Omental fat pad (tissue), 4 donors: Measurements from ENCODE around the gene ITPRIPL1. TPM values are rescaled to one million over a fixed set of nuclear protein-coding genes. Genes with fewer than 3 reads are reported as not detected.

Source experiments
- ATAC-seq: fragments of 150-250 bp; one replicate; pipeline ENCODE4 v1.9.1; 2016; ENCODE audit warnings: mild to moderate bottlenecking, moderate library complexity; ENCODE audit not compliant: low FRiP score
- DNase-seq: peaks from one replicate; pipeline ENCODE4 v3.0.0-alpha.2; 2019; ENCODE audit warnings: low spot score
- total RNA-seq, 4 donors: library from RNA; depleted of rRNA; stranded (reverse); fragments of >200 nt; gene quantifications; one replicate each; pipeline ENCODE4 v1.1.0, GENCODE V29; 2016
- TF ChIP-seq, protein P1 (sequence below), 3 donors: fragments of 450-650 bp; IDR thresholded peaks; one replicate each; pipeline ENCODE4 v1.5.1; 2016 to 2017; ENCODE audit warnings: antibody characterized with exemption in 3 of 3, mild to moderate bottlenecking in 3 of 3, moderate library complexity in 2 of 3

ITPRIPL1 gene
- total RNA-seq, 4 donors from 2014 or later: 4.8 to 7.6 (median 6.6) TPM

DNA sequence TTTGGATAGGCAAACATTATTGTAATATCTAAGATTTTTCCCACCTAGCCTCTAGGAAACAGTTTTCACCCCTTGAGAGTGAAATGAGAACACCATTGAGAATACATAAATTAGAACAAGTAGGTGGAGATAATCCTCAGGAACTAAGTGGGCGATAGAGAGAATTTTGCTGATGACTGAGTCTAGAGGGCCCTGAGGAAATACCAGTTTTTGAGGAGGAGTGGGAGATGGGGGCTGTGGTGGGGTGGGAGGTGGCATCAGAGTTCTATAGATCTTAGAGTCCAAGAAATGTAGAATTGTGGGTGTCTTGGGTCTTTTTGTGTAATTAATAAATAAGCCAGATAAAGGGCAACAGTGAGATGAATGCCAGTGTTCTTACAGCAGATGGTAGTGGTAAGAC is 22.3 kb downstream of the ITPRIPL1 start:
- TF ChIP-seq, protein P1, sequence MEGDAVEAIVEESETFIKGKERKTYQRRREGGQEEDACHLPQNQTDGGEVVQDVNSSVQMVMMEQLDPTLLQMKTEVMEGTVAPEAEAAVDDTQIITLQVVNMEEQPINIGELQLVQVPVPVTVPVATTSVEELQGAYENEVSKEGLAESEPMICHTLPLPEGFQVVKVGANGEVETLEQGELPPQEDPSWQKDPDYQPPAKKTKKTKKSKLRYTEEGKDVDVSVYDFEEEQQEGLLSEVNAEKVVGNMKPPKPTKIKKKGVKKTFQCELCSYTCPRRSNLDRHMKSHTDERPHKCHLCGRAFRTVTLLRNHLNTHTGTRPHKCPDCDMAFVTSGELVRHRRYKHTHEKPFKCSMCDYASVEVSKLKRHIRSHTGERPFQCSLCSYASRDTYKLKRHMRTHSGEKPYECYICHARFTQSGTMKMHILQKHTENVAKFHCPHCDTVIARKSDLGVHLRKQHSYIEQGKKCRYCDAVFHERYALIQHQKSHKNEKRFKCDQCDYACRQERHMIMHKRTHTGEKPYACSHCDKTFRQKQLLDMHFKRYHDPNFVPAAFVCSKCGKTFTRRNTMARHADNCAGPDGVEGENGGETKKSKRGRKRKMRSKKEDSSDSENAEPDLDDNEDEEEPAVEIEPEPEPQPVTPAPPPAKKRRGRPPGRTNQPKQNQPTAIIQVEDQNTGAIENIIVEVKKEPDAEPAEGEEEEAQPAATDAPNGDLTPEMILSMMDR (IDR thresholded peaks at IDR 0.05): no peak
- no peak for ATAC-seq
- no peak for DNase-seq

- DNase-seq (no peak), ATAC-seq (no peak)
- TF ChIP-seq, protein P1 (IDR thresholded peaks at IDR 0.05): no peak
Observed at GRCh38 chr2:96353032-96353561, 28.0 kb downstream of the ITPRIPL1 start.

DNA sequence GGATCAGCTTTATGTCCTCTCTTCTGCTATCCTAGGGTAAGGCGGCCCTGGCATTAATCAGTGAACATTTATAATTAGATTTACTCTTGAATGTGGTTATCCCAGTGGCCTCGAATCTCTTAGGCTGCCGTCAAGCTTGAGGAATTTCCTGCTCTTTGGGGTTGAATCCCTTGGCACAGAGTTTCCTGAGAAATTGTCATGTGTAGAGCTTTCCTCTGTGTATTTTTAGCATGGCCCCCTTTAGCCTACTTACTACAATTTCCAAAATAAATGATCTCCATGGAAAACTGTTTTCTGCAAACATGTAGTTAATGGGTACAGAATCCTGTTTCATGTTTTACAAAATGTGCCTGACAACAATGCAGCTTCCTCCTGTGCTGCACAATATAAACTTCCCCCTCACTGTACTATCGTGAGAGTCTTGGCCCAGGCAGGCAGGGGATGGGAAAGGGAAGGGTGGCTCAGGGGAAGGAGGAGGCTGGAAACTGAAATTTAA is 28.5 kb downstream of the ITPRIPL1 start:
- no peak for ATAC-seq
- TF ChIP-seq, protein P1 (IDR thresholded peaks at IDR 0.05): no peak
- DNase-seq: no peak

- DNase-seq (no peak), ATAC-seq (no peak)
- TF ChIP-seq, protein P1 (IDR thresholded peaks at IDR 0.05): no peak
Observed at GRCh38 chr2:96354492-96354891, 29.4 kb downstream of the ITPRIPL1 start.

DNA sequence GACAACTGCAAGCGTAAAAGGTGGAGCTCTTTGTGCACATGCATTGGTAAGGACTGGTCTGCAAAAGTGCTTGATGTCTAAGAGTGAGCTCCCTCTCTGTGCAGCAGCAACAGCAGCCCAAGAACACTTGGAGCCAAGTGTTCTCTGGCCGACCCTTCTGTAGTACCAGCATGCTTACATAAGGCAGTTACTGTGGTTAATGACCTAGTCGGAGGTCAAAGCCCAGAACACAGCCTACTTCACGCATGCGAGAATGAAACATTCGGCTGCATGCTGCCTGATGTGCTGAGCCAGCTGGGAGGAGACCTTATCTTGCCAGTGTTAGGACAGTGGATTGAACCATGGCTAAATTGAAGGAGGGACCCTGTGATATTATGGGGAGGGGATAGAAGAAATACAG is 31.8 kb downstream of the ITPRIPL1 start:
- no peak for ATAC-seq
- TF ChIP-seq, protein P1 (IDR thresholded peaks at IDR 0.05): no peak
- no peak for DNase-seq

DNA sequence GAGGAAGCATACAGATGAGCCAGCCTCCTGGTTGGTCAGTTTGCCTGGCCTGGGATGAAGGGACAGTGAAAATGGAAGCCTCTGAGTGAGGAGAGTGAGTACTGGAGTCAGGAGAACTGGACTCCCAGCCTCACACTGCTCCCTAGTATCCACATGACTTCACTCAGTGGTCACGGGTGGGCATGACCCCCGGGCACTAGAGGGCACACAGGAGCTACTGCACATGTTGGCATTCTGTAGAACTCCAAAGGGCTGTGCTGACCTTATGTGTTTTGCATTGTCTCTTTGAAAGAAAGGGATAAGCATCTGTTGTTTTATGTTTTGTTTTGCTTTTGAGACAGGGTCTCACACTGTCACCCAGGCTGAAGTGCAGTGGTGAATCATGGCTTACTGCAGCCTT is 34.2 kb downstream of the ITPRIPL1 start:
- ATAC-seq (no peak), DNase-seq (no peak)
- TF ChIP-seq, protein P1 (IDR thresholded peaks at IDR 0.05): no peak

DNA sequence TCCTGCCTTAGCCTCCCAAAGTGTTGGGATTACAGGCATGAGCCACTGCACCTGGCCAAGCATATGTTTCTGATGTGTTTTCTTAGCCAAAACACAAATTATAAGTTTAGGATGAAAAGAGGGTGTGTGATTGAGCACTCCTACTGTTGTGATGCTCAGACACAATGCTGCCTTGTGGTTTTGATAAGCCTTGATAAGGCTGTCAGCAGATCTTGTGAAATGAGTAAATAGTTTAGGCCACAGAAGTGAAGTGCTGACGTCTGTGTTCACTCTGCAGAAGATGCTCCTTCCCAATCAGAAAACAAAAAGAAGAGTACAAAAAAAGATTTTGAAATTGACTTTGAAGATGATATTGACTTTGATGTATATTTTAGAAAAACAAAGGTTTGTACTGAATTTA is 34.7 kb downstream of the ITPRIPL1 start:
- DNase-seq: no peak
- ATAC-seq: no peak
- TF ChIP-seq, protein P1 (IDR thresholded peaks at IDR 0.05): no peak
